Brain microvascular endothelial cell (primary cell): ENCODE measurements around the gene ITGB4.

Experiments
- DNase-seq: peaks from one replicate; pipeline ENCODE4 v3.0.0-alpha.2; 2020
- H3K27ac ChIP-seq: fragments of 250-450 bp; sonication (Bioruptor Pico); 2 replicates; pipeline ENCODE4 v1.5.1; 2020; ENCODE audit warnings: mild to moderate bottlenecking, moderate library complexity
- H3K27me3 ChIP-seq: fragments of 250-450 bp; sonication (Bioruptor Pico); replicated peaks from 2 replicates; pipeline ENCODE4 v1.5.1; 2020; ENCODE audit warnings: mild to moderate bottlenecking
- H3K36me3 ChIP-seq: fragments of 250-450 bp; sonication (Bioruptor Pico); replicated peaks from 2 replicates; pipeline ENCODE4 v1.5.1; 2020; ENCODE audit warnings: mild to moderate bottlenecking
- H3K4me3 ChIP-seq: 2 replicates; pipeline ENCODE4 v1.5.1; 2011; ENCODE audit warnings: low read depth, mild to moderate bottlenecking, control low read depth, low read length, moderate library complexity
- in situ Hi-C: cut with HindIII; loops from 2 replicates; pipeline ENCODE4 v1.10.0; 2017; ENCODE audit warnings: low sequenced_read_pairs, low pct_ligation_motif_present
- TF ChIP-seq, protein P1 (sequence below): IDR thresholded peaks from 2 replicates; pipeline ENCODE4 v1.5.1; 2011; ENCODE audit warnings: low read depth, mild to moderate bottlenecking, moderate library complexity, low read length, control low read depth, inconsistent platforms; ENCODE audit errors: missing control alignments

The ITGB4 gene

DNA sequence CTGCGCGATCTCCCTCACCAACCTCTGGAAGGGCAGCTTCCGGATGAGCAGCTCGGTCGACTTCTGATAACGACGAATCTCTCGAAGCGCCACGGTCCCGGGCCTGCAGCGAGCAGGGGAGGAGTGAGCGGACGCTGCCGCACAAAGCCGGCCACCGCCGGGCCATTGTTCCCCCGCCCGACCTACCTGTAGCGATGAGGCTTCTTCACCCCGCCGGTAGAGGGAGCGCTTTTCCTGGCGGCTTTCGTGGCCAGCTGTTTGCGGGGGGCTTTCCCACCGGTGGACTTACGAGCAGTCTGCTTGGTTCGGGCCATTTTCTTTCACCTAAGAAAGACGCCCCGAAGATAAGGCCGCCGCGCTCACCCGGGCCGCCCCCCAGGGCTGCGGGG lies 57.6 kb downstream of the ITGB4 start:
- Histone ChIP-seq H3K36me3 (peaks cover 25% of the 10 kb centered on the region), H3K27me3 (no peaks in the 10 kb centered on the region), H3K4me3 (peak overlapping the region; percentile 94), H3K27ac (peak overlapping the region; percentile 99)
- no peak for DNase-seq
- TF ChIP-seq, protein P1, sequence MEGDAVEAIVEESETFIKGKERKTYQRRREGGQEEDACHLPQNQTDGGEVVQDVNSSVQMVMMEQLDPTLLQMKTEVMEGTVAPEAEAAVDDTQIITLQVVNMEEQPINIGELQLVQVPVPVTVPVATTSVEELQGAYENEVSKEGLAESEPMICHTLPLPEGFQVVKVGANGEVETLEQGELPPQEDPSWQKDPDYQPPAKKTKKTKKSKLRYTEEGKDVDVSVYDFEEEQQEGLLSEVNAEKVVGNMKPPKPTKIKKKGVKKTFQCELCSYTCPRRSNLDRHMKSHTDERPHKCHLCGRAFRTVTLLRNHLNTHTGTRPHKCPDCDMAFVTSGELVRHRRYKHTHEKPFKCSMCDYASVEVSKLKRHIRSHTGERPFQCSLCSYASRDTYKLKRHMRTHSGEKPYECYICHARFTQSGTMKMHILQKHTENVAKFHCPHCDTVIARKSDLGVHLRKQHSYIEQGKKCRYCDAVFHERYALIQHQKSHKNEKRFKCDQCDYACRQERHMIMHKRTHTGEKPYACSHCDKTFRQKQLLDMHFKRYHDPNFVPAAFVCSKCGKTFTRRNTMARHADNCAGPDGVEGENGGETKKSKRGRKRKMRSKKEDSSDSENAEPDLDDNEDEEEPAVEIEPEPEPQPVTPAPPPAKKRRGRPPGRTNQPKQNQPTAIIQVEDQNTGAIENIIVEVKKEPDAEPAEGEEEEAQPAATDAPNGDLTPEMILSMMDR = peak; percentile 69
- in situ Hi-C loops = no loop called here

DNA sequence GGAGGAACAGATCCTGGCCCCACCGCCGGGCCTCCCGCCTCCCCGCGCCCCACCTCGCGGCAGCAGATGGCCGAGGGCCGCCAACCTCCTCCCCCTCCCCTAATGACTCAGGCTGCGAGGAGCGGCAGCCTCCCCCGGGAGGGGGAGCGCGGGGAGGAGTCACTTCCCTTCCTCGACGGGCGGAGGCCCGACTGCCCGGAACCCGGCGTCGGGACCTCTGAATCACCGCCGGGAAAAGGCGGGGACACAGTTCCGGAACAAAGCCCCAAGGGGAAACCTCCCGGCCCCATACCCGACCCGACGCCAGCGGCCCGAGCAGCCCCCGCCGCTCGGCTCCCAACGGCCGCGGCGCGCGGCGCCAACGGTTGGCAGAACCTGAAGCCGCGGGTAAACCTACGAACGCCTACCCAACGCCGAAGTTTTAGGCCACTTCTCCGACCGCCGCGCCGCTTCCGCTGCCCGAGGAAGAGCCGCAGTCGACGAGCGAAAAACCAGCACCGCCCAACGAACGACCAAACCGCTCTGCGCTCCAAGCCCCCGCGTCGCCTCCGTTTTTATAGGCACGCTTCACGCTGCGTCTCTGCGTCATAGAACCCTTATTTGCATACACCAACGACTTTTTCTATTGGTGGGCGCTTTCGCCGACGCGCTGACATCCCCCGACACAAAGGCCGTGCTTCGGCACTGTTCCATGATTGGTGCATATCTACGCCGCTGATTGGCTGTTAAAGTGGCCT lies 58.2 kb downstream of the ITGB4 start:
- Histone ChIP-seq H3K36me3 (peaks cover 25% of the 10 kb centered on the region), H3K27me3 (no peaks in the 10 kb centered on the region), H3K27ac (peak overlapping the region; percentile 99), H3K4me3 (peak overlapping the region; percentile 94)
- in situ Hi-C loops = no loop called here
- peak; percentile 99 for DNase-seq
- TF ChIP-seq, protein P1 = no peak

DNA sequence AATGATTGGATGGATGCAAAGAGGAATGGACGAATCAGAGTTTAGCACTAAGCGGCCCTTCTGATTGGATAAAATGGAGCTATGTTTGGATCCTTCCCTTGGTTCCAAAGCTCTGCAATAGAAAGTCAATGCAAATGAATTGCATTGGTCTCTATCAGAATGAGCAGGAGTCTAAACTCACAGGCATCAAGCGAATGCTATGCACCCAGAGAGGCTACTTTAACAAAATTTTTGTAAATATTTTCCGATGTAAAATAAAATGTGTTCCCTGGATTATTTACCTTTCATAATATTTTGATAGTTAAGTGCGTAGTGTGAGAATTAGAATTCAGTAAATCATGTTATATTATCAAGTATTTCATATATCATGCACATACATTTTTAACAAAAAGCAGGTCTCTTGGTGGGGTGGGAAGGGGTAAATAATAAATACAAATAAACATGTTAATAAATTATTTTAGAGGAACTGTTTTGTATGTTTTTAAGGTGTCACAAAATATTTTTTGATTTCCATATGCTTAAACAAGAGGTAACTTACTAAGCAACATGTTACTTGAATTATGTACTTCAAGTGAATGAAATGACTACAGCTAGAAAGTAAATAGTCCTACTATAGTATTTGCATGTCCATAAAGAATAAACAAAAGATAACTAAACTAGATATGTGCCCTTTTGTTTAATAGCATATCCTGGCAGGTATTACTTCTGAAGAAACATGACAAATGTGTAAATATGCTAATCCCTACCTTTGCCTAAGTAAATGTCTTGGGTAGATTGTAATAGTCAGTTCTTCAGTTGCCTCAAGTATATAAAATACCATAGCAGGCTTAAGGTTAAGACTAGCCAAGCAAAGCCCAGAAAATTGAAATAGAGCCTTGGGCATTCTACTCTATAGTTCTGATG lies 59.0 kb downstream of the ITGB4 start:
- in situ Hi-C loops = no loop called here
- Histone ChIP-seq H3K27ac (no peak overlapping the region), H3K27me3 (no peaks in the 10 kb centered on the region), H3K4me3 (no peak overlapping the region), H3K36me3 (peaks cover 25% of the 10 kb centered on the region)
- TF ChIP-seq, protein P1 = no peak
- no peak for DNase-seq

DNA sequence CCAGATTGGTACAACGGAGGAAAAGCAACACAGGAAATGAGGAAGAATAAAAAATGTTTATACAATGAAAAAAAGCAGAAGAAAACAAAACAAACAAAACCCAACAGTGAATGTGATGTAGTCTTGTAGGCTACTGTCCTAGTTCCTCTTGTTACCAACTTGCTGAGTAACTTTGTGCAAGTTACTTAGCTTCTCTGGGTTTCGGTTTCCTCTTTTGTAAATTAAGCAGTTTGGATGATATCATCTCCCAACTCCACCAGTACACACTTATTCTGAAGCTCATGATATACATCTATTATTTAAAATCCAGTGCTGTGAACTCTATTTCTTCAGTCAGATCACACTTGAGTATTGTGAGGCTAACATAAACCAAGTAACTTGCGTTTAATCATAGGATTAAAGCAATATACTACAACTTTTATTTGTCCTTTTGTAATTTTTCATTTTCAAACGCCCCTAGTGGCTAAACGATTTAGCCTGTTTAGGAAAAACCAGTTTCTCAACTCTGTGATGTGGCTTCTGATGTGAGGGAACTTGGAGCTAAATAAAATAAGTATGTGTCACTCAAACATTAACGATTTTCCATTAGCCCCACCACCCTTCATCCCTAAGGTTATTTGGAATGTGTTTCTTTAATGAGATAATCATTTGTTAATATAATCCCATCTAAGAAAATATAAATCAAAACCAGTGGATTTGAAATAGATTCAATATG lies 62.0 kb downstream of the ITGB4 start:
- Histone ChIP-seq H3K27ac (peak overlapping the region; percentile 100), H3K36me3 (peaks cover 8% of the 10 kb centered on the region), H3K4me3 (no peak overlapping the region), H3K27me3 (no peaks in the 10 kb centered on the region)
- TF ChIP-seq, protein P1 = peak; percentile 59
- DNase-seq = peak; percentile 41
- in situ Hi-C loops = no loop called here

DNA sequence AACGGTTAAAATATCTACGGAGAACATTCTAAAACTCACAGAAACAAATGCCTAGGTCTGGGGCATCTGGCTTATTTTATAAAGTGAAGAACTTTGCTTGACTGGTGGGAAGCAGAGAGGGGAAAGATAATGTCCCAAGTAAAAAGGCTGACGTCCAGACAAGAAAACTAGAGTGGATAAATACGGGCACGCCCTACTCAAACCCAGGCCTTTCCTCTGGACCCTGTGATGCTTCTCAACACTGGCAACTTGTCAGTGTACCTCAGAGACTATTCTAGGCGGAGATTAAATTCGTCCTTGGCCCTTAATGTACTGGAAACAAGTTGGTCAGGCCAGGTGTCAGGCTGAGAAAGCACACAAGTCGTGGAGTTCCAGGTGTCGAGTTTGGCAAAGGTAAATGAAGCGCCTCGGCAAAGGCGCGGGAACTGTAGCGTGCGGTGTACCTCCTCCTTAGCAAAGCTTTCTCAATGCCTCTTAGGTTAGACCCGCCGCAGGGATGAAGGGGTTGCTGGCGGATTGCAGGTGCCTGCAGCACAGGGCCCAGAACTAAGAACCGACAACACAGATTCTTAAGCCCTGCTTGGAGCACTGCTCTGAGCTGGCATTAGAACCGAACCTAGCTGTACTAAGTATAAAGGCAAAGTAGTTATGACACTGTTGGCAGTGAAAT lies 62.7 kb downstream of the ITGB4 start:
- peak overlapping the region; percentile 48 for H3K4me3 ChIP-seq
- no peaks in the 10 kb centered on the region for H3K27me3 ChIP-seq
- H3K36me3 ChIP-seq = peaks cover 1% of the 10 kb centered on the region
- no peak for DNase-seq
- peak overlapping the region; percentile 100 for H3K27ac ChIP-seq
- TF ChIP-seq, protein P1 = no peak
- in situ Hi-C loops = no loop called here
